GM06990 (cell line): ENCODE data around the gene POR.
"Not testable (repeated sequence)": the region's sequence is repeated elsewhere in the genome, so short reads cannot be mapped to it uniquely, and the experiment has no call there.

Experiments
- DNase-seq: peaks from one replicate; pipeline ENCODE4 v3.0.0-alpha.2; 2011; ENCODE audit not compliant: insufficient read length; ENCODE audit errors: extremely low read depth
- H3K27me3 ChIP-seq: replicated peaks from 2 replicates; pipeline ENCODE4 v1.6.0; 2011; ENCODE audit warnings: low read length; ENCODE audit not compliant: control insufficient read depth, insufficient read depth
- H3K36me3 ChIP-seq: 2 replicates; pipeline ENCODE4 v1.5.1; 2011; ENCODE audit warnings: low read length; ENCODE audit not compliant: control insufficient read depth, insufficient read depth
- H3K4me3 ChIP-seq: replicated peaks from 2 replicates; pipeline ENCODE4 v1.5.1; 2011; ENCODE audit warnings: low read depth, mild to moderate bottlenecking, control low read depth, low read length
- CTCF ChIP-seq: IDR thresholded peaks from 2 replicates; pipeline ENCODE4 v1.5.1; 2011; ENCODE audit warnings: low read length, control low read depth, mild to moderate bottlenecking, inconsistent platforms; ENCODE audit not compliant: insufficient read depth, poor library complexity, severe bottlenecking

Gene POR

GRCh38 chr7:76016191-76016947 is 101.4 kb downstream of the POR start:
- DNase-seq, result no peak

GRCh38 chr7:76018520-76018919 is 103.6 kb downstream of the POR start:
- DNase-seq, H3K4me3 ChIP-seq, H3K27me3 ChIP-seq: not testable (repeated sequence)
- peaks cover 10% of the 10 kb centered on the region for H3K36me3 ChIP-seq

More at GRCh38 chr7:76016191-76016947, 101.4 kb downstream of the POR start:
- H3K36me3 ChIP-seq, result peaks cover 11% of the 10 kb centered on the region
- no peak overlapping the region for H3K4me3 ChIP-seq
- TF ChIP-seq CTCF, result no peak
- no peaks in the 10 kb centered on the region for H3K27me3 ChIP-seq

GRCh38 chr7:76020031-76020714 is 105.2 kb downstream of the POR start:
- Histone ChIP-seq H3K36me3 (peaks cover 12% of the 10 kb centered on the region), H3K27me3 (no peaks in the 10 kb centered on the region), H3K4me3 (no peak overlapping the region)
- peak; percentile 91 for TF ChIP-seq CTCF
- peak; percentile 44 for DNase-seq

- Histone ChIP-seq H3K36me3 (peaks cover 10% of the 10 kb centered on the region), H3K4me3 (no peak overlapping the region), H3K27me3 (no peaks in the 10 kb centered on the region)
- TF ChIP-seq CTCF, result no peak
- DNase-seq, result no peak
These were observed 107.2 kb downstream of the POR start for GRCh38 chr7:76022026-76022780.

GRCh38 chr7:76023002-76023401 is 108.0 kb downstream of the POR start:
- no peak for TF ChIP-seq CTCF
- no peak overlapping the region for H3K4me3 ChIP-seq
- DNase-seq, result no peak
- no peaks in the 10 kb centered on the region for H3K27me3 ChIP-seq
- peaks cover 12% of the 10 kb centered on the region for H3K36me3 ChIP-seq

GRCh38 chr7:76029682-76030081 is 114.7 kb downstream of the POR start:
- H3K4me3 ChIP-seq, H3K36me3 ChIP-seq, H3K27me3 ChIP-seq, DNase-seq: not testable (repeated sequence)
